HEK293 (cell line): ENCODE measurements around the gene CDC37.

ENCODE experiments used
- BCL6B ChIP-seq: fragments of 450-650 bp; formaldehyde crosslinking; IDR thresholded peaks from 2 replicates; pipeline ENCODE4 v1.5.1; 2017; ENCODE audit warnings: missing biosample characterization, missing genetic modification characterization
- GLIS1 ChIP-seq: fragments of 450-650 bp; formaldehyde crosslinking; IDR thresholded peaks from 2 replicates; pipeline ENCODE4 v1.5.1; 2016; ENCODE audit warnings: missing biosample characterization, missing genetic modification characterization
- IKZF3 ChIP-seq: fragments of 450-650 bp; IDR thresholded peaks from 2 replicates; pipeline ENCODE4 v1.5.0; 2018; ENCODE audit warnings: missing biosample characterization, mild to moderate bottlenecking, missing genetic modification characterization, moderate library complexity
- PRDM2 ChIP-seq: fragments of 450-650 bp; formaldehyde crosslinking; IDR thresholded peaks from 2 replicates; pipeline ENCODE4 v1.5.1; 2016; ENCODE audit warnings: missing biosample characterization, missing genetic modification characterization, borderline replicate concordance
- TCF7L2 ChIP-seq: IDR thresholded peaks from 2 replicates; pipeline ENCODE4 v1.6.1; 2011; ENCODE audit warnings: low read depth, mild to moderate bottlenecking, inconsistent platforms, low read length, moderate library complexity, borderline replicate concordance
- TRIM28 ChIP-seq: IDR thresholded peaks from 2 replicates; pipeline ENCODE4 v1.6.1; 2011; ENCODE audit warnings: low read length, control low read depth, borderline replicate concordance
- WT1 ChIP-seq: fragments of 450-650 bp; formaldehyde crosslinking; IDR thresholded peaks from 2 replicates; pipeline ENCODE4 v1.5.1; 2016; ENCODE audit warnings: missing biosample characterization, missing genetic modification characterization
- ZBTB1 ChIP-seq: fragments of 450-650 bp; formaldehyde crosslinking; IDR thresholded peaks from 2 replicates; pipeline ENCODE4 v1.5.1; 2016; ENCODE audit warnings: missing biosample characterization, missing genetic modification characterization
- ZBTB17 ChIP-seq: fragments of 450-650 bp; formaldehyde crosslinking; IDR thresholded peaks from 2 replicates; pipeline ENCODE4 v1.5.1; 2016; ENCODE audit warnings: missing biosample characterization, missing genetic modification characterization
- ZBTB6 ChIP-seq: fragments of 450-650 bp; formaldehyde crosslinking; IDR thresholded peaks from 2 replicates; pipeline ENCODE4 v1.5.1; 2017; ENCODE audit warnings: missing biosample characterization, missing genetic modification characterization
- ZNF112 ChIP-seq: fragments of 450-650 bp; formaldehyde crosslinking; IDR thresholded peaks from 2 replicates; pipeline ENCODE4 v1.5.0; 2017; ENCODE audit warnings: missing biosample characterization, missing genetic modification characterization
- ZNF132 ChIP-seq: fragments of 450-650 bp; formaldehyde crosslinking; IDR thresholded peaks from 2 replicates; pipeline ENCODE4 v1.5.1; 2017; ENCODE audit warnings: missing biosample characterization, missing genetic modification characterization, borderline replicate concordance
- ZNF133 ChIP-seq: fragments of 450-650 bp; formaldehyde crosslinking; IDR thresholded peaks from 2 replicates; pipeline ENCODE4 v1.5.1; 2016; ENCODE audit warnings: missing biosample characterization, missing genetic modification characterization
- ZNF146 ChIP-seq: fragments of 450-650 bp; formaldehyde crosslinking; IDR thresholded peaks from 2 replicates; pipeline ENCODE4 v1.5.1; 2016; ENCODE audit warnings: missing biosample characterization, missing genetic modification characterization
- ZNF202 ChIP-seq: fragments of 450-650 bp; formaldehyde crosslinking; IDR thresholded peaks from 2 replicates; pipeline ENCODE4 v1.5.1; 2016; ENCODE audit warnings: missing biosample characterization, missing genetic modification characterization, borderline replicate concordance
- ZNF302 ChIP-seq: fragments of 450-650 bp; formaldehyde crosslinking; IDR thresholded peaks from 2 replicates; pipeline ENCODE4 v1.5.1; 2016; ENCODE audit warnings: missing biosample characterization, missing genetic modification characterization, low read depth
- ZNF404 ChIP-seq: fragments of 450-650 bp; formaldehyde crosslinking; IDR thresholded peaks from 2 replicates; pipeline ENCODE4 v1.5.1; 2017; ENCODE audit warnings: missing biosample characterization, missing genetic modification characterization
- ZNF510 ChIP-seq: fragments of 450-650 bp; formaldehyde crosslinking; IDR thresholded peaks from 2 replicates; pipeline ENCODE4 v1.5.1; 2018; ENCODE audit warnings: mild to moderate bottlenecking, missing genetic modification characterization, missing biosample characterization; ENCODE audit not compliant: insufficient replicate concordance
- ZNF560 ChIP-seq: fragments of 450-650 bp; formaldehyde crosslinking; IDR thresholded peaks from 2 replicates; pipeline ENCODE4 v1.5.1; 2017; ENCODE audit warnings: missing biosample characterization, missing genetic modification characterization, borderline replicate concordance
- ZNF600 ChIP-seq: fragments of 450-650 bp; formaldehyde crosslinking; IDR thresholded peaks from 2 replicates; pipeline ENCODE4 v1.5.1; 2016; ENCODE audit warnings: missing biosample characterization, missing genetic modification characterization
- ZNF610 ChIP-seq: fragments of 450-650 bp; formaldehyde crosslinking; IDR thresholded peaks from 2 replicates; pipeline ENCODE4 v1.5.1; 2016; ENCODE audit warnings: missing biosample characterization, missing genetic modification characterization, borderline replicate concordance
- ZNF623 ChIP-seq: fragments of 450-650 bp; formaldehyde crosslinking; IDR thresholded peaks from 2 replicates; pipeline ENCODE4 v1.5.1; 2016; ENCODE audit warnings: missing biosample characterization, missing genetic modification characterization
- ZNF658 ChIP-seq: fragments of 450-650 bp; formaldehyde crosslinking; IDR thresholded peaks from 2 replicates; pipeline ENCODE4; 2016; ENCODE audit warnings: missing biosample characterization, missing genetic modification characterization
- ZNF76 ChIP-seq: fragments of 450-650 bp; formaldehyde crosslinking; IDR thresholded peaks from 2 replicates; pipeline ENCODE4; 2016; ENCODE audit warnings: low read depth, missing biosample characterization, missing genetic modification characterization, borderline replicate concordance
- ZNF785 ChIP-seq: fragments of 450-650 bp; formaldehyde crosslinking; IDR thresholded peaks from 2 replicates; pipeline ENCODE4 v1.5.1; 2016; ENCODE audit warnings: missing biosample characterization, missing genetic modification characterization
- ZNF830 ChIP-seq: fragments of 450-650 bp; IDR thresholded peaks from 2 replicates; pipeline ENCODE4 v1.5.0; 2018; ENCODE audit warnings: missing biosample characterization, missing genetic modification characterization, low read depth, mild to moderate bottlenecking, moderate library complexity
- ZNF837 ChIP-seq: fragments of 450-650 bp; formaldehyde crosslinking; IDR thresholded peaks from 2 replicates; pipeline ENCODE4 v1.5.1; 2016; ENCODE audit warnings: missing biosample characterization, missing genetic modification characterization
- ZSCAN30 ChIP-seq: fragments of 450-650 bp; IDR thresholded peaks from 2 replicates; pipeline ENCODE4 v1.5.1; 2018; ENCODE audit warnings: missing biosample characterization, mild to moderate bottlenecking, missing genetic modification characterization, moderate library complexity
- TF ChIP-seq, protein P1 (sequence below): fragments of 450-650 bp; formaldehyde crosslinking; IDR thresholded peaks from 2 replicates; pipeline ENCODE4; 2016; ENCODE audit warnings: missing biosample characterization, missing genetic modification characterization
- TF ChIP-seq, protein P2 (sequence below): fragments of 450-650 bp; formaldehyde crosslinking; IDR thresholded peaks from 2 replicates; pipeline ENCODE4 v1.5.1; 2016; ENCODE audit warnings: missing biosample characterization, missing genetic modification characterization, low read depth

CDC37 gene

DNA sequence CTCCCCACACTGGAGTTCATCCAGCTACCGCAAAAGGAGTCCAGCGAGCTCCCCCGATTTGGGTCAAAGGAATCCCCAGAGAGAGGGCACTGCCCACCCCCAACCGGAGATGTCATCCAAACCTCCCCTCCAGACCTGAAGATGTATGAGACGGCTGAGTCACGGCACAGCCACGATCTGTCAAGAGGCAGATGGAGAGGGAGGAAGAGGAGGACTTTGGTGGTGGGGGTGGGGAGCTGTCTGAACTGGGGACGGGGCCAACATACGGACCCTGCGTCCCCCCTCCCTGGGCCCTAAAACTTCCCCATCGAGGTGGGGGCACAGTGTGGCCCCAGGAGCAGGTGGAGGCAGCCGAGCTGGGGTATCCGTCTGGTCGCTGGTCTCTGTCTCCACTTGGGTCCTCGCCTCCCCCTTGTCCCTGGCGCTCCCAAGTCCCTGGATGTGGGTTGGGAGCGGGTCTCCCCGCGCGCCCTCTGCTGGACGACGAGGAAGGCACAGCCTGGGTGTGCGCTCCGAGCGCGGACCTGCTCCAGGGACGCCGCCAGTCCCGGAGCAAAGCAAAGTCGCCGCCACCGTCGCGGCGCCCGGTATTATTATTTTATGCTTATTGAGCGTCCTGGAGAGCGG, 20.8 kb upstream of the CDC37 start (continued):
- TF ChIP-seq ZNF132 (tag by site-specific recombination), result no peak
- TF ChIP-seq ZNF830 (tag by site-specific recombination), result no peak
- TF ChIP-seq, protein P1, sequence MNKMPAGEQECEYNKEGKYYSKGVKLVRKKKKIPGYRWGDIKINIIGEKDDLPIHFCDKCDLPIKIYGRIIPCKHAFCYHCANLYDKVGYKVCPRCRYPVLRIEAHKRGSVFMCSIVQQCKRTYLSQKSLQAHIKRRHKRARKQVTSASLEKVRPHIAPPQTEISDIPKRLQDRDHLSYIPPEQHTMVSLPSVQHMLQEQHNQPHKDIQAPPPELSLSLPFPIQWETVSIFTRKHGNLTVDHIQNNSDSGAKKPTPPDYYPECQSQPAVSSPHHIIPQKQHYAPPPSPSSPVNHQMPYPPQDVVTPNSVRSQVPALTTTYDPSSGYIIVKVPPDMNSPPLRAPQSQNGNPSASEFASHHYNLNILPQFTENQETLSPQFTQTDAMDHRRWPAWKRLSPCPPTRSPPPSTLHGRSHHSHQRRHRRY, result no peak
- TF ChIP-seq IKZF3, result peak; percentile 100
- TF ChIP-seq, protein P2, sequence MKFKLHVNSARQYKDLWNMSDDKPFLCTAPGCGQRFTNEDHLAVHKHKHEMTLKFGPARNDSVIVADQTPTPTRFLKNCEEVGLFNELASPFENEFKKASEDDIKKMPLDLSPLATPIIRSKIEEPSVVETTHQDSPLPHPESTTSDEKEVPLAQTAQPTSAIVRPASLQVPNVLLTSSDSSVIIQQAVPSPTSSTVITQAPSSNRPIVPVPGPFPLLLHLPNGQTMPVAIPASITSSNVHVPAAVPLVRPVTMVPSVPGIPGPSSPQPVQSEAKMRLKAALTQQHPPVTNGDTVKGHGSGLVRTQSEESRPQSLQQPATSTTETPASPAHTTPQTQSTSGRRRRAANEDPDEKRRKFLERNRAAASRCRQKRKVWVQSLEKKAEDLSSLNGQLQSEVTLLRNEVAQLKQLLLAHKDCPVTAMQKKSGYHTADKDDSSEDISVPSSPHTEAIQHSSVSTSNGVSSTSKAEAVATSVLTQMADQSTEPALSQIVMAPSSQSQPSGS, result no peak
- no peak for TF ChIP-seq BCL6B (tag by site-specific recombination)
- no peak for TF ChIP-seq ZNF146 (tag by site-specific recombination)
- TF ChIP-seq ZNF302 (tag by site-specific recombination), result no peak
- TF ChIP-seq ZNF600 (tag by site-specific recombination), result peak; percentile 68
- no peak for TF ChIP-seq ZNF623
- TF ChIP-seq ZNF76 (tag by site-specific recombination), result peak; percentile 18; the same call in 1 of the 2 replicates
- TF ChIP-seq ZBTB1 (tag by site-specific recombination), result no peak
- TF ChIP-seq TCF7L2, result peak; percentile 75; the same call in 1 of the 2 replicates
- TF ChIP-seq ZNF133 (tag by site-specific recombination), result no peak
- peak; percentile 90 for TF ChIP-seq ZNF610 (tag by site-specific recombination)
- TF ChIP-seq ZNF658 (tag by site-specific recombination), result no peak
- TF ChIP-seq ZNF837 (tag by site-specific recombination), result no peak
- 0 out of 2 replicates have a peak, but pooled peaks have one; percentile 7 for TF ChIP-seq ZNF785 (tag by site-specific recombination)
- TF ChIP-seq WT1, result no peak; the same call in none of the 2 replicates
- TF ChIP-seq ZBTB6 (tag by site-specific recombination), result no peak; the same call in 1 of the 2 replicates
- TF ChIP-seq ZBTB17 (tag by site-specific recombination), result peak; percentile 81
- TF ChIP-seq ZNF202, result no peak
- TF ChIP-seq ZSCAN30 (tag by site-specific recombination), result peak; percentile 63
- TF ChIP-seq ZNF404, result no peak
- no peak for TF ChIP-seq ZNF560
- TF ChIP-seq GLIS1 (tag by site-specific recombination), result no peak
- TF ChIP-seq ZNF112 (tag by site-specific recombination), result no peak
- no peak for TF ChIP-seq ZNF510 (tag by site-specific recombination)
- no peak for TF ChIP-seq PRDM2
- TF ChIP-seq TRIM28, result no peak; the same call in 1 of the 2 replicates
